ENCODE data around the gene EPHB2.

DNA sequence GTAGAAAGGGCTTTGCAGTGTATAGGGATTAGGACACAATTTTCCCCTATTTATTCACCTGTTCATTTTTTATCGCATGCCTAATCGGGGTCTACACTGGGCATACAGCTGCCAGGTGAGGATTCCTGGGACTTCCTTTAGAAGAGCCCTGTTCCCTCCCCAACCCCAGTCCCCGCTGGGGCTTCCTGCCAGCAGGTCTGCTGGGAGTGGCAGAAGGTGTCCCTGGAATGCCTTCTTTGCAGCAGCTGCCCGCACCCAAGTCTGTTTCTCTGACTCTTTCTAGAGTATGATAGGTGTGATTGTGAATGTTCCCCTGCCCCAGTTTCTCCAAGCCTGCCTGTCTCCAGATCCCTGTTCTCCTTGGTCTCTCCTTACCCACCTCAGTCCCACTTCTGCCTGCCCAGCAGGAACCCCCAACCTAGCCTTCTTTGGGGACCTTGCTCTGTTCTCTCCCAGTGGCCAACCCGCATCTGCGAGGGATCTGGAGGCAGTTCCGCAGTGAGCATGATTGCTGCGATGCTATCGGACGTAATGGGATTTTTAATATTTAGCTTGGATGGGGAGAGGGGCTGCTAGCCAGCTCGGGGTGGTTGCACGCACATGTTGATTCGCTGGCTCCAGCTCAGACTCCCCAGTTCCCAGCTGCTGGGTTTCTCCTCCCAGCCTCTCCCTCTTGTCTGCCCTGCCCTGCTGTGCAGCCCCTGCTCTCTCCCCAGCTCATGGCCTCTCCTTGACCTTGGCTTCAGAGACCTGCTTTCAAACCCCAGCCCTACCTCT is 79.8 kb downstream of the EPHB2 start:
- TF ChIP-seq POLR2AphosphoS5 (IDR thresholded peaks at IDR 0.05; ENCODE audit: low read depth, low read length) (no peak), SIN3A (IDR thresholded peaks at IDR 0.05; ENCODE audit: borderline replicate concordance, insufficient read depth, low read length) (no peak), TAF1 (IDR thresholded peaks at IDR 0.05; ENCODE audit: borderline replicate concordance, insufficient read depth, low read length) (no peak), FOXP2 (optimal IDR thresholded peaks at IDR 0.05; ENCODE audit: borderline replicate concordance, extremely low read depth, extremely low read length, insufficient read depth) (no peak)
- TF ChIP-seq, protein P1, sequence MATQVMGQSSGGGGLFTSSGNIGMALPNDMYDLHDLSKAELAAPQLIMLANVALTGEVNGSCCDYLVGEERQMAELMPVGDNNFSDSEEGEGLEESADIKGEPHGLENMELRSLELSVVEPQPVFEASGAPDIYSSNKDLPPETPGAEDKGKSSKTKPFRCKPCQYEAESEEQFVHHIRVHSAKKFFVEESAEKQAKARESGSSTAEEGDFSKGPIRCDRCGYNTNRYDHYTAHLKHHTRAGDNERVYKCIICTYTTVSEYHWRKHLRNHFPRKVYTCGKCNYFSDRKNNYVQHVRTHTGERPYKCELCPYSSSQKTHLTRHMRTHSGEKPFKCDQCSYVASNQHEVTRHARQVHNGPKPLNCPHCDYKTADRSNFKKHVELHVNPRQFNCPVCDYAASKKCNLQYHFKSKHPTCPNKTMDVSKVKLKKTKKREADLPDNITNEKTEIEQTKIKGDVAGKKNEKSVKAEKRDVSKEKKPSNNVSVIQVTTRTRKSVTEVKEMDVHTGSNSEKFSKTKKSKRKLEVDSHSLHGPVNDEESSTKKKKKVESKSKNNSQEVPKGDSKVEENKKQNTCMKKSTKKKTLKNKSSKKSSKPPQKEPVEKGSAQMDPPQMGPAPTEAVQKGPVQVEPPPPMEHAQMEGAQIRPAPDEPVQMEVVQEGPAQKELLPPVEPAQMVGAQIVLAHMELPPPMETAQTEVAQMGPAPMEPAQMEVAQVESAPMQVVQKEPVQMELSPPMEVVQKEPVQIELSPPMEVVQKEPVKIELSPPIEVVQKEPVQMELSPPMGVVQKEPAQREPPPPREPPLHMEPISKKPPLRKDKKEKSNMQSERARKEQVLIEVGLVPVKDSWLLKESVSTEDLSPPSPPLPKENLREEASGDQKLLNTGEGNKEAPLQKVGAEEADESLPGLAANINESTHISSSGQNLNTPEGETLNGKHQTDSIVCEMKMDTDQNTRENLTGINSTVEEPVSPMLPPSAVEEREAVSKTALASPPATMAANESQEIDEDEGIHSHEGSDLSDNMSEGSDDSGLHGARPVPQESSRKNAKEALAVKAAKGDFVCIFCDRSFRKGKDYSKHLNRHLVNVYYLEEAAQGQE (IDR thresholded peaks at IDR 0.05; ENCODE audit: insufficient read depth in 1 of 2, low read depth in 2 of 2, low read length in 2 of 2), result no peak

All from PFSK-1 (cell line).